Activated CD8-positive, alpha-beta memory T cell treated with anti-CD3 and anti-CD28 coated beads, Interleukin-2, amount 50 U/mL, for 24 hours (primary cell): Measurements from ENCODE around the gene STARD13.

Experiments used
- DNase-seq: peaks from one replicate; pipeline ENCODE4 v3.0.0-alpha.2; 2020; ENCODE audit errors: extremely low read depth

Gene STARD13

DNA sequence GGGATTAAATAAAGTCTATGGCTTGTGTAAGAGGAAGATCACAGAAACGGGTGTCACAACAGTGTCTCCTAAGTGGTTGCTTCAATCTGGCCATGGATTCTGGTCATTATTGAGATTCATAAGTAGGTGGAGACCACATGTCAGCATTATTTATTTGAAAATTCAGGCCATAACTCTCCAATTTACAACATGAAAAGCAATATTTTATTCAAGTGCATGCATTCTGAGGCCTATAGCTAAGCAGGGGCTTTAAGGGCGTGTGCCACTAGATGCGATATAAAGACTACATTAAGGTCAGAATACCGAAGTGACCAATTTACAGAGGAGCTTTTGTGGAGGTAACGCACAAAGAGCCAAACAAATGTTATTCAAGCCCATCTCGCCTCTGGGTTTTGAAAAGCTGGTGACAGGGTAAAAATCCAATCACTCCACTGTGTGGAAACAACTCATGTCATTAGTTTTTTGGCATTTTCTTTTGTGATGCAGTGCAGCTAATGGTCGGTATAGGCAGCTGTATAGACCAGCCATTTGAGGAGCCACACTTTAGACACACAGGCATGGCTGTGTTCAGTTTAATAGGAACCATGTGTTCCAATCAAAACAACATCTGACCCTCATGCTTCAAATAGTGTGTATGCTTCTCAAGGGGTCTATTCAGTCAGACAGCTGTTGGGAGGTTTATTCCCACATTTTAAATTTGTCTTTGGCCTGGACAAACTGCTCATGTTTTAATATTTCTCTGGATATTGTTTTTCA lies 145.6 kb downstream of the STARD13 start:
- DNase-seq: no peak

DNA sequence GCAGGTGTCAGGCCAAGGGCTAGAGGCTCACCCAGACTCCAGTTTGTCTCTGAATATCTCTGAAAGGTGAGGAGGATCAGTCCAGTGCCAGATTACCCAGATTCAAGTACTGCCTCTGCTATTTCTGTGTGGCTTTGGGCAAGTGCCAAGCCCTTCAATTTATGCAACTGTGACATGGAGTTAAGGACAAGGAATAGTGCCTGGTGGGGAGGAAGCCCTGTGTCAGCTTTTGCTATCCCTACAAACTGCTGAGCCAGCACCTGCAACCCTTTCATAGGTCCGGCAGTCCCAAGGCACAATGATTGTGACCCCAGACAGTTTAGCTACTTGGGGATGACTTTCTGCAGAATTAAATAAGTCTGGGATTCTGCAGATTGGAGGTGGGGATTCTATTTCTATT lies 146.4 kb downstream of the STARD13 start:
- no peak for DNase-seq

GRCh38 chr13:33138441-33138840 lies 147.1 kb downstream of the STARD13 start:
- DNase-seq: no peak

DNA sequence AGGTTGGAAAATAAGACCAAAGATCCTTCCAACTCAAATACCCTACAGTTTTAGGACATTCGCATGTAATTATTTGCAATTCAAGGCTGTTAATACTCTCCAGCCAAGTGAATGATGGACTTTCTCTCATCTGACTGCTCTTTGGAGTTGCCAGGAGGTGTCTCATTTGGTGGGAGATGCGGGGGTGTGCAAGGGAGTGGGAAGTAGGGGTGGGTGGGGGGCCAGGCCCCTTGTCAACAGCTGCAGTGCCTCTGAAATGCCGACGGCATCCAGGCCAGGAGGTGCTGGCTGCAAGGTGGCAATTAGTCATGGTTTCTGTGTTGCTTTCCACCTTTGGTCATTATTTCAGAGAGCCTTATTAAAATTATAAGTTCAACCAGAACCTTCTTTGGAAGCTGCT lies 147.8 kb downstream of the STARD13 start:
- DNase-seq: no peak

GRCh38 chr13:33135097-33135496 lies 150.5 kb downstream of the STARD13 start:
- DNase-seq: no peak

GRCh38 chr13:33134213-33134612 lies 151.3 kb downstream of the STARD13 start:
- DNase-seq: no peak

DNA sequence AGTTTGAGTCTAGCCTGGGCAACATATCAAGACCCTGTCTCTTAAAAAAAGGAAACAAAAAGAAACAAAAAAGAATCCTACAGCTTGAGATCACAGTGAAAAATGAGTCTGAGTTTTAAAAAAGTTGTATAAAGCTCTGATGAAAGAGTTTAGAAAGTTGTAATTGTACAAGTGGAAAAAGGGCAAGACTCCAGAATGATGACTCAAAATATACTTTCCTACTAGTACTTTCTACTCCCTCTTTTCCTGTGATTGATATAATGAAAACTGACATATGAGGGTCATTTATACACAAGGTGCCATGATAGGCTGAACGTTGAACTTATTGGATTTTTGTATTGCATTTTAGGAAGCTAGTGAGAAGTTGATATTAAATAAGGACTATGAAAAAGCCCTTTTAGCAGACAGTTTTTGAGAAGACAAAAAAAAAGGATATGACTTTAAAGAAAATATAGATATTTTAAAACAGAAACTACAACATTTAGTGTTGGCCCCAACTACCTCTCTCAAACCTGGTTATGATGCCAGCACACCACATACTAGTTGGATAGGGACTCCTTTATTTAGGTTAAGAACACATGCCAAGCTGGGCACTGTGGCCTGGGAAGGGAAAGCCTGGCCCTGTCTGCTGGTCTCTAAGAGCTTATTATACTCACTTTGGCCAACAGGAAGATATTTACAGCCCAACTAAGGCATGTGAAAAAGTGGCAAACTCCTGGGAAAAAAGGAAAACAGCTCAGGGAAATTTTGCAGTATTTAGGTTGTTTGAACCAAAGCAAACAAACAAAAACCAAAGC lies 152.7 kb downstream of the STARD13 start:
- DNase-seq: no peak

DNA sequence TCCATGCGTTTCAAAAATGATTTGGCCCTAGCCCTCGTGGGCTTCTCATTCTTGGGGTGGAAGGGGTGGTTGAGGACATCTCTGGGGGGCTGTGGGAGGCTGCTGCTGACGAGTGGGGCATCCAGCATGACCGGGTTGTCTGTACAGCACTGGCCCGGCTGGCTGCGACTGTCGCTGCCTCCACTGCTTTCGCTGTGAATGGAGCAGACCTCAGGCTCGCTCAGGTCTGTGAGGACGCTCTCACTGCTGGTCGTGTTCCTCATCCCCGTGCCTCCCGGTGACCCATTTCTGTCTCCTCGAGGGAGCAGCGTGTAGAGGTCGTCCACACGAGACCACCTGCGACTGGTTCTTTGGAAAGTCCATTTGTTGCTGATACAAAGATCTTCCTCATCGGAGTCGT lies 155.7 kb downstream of the STARD13 start:
- no peak for DNase-seq

GRCh38 chr13:33129094-33129832 lies 156.3 kb downstream of the STARD13 start:
- DNase-seq: no peak

DNA sequence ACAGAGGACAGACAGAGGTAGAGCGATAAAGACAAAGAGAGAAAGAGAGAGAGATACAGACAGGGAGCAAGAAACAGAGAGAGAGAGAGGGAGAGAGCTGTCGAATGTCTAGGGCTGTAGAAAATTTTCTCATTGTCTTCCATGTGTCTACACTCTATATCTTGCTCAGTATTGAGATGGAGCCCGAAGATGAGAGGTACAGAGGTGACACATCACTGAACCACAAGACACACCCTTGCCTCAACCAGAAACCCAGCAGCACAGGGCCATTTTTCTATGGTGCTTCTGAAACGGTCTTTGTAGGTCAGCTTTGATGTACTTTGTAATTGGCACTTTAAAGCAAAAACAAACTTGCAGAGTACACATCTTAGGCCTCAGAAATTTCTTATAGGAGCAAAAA lies 157.4 kb downstream of the STARD13 start:
- no peak for DNase-seq

DNA sequence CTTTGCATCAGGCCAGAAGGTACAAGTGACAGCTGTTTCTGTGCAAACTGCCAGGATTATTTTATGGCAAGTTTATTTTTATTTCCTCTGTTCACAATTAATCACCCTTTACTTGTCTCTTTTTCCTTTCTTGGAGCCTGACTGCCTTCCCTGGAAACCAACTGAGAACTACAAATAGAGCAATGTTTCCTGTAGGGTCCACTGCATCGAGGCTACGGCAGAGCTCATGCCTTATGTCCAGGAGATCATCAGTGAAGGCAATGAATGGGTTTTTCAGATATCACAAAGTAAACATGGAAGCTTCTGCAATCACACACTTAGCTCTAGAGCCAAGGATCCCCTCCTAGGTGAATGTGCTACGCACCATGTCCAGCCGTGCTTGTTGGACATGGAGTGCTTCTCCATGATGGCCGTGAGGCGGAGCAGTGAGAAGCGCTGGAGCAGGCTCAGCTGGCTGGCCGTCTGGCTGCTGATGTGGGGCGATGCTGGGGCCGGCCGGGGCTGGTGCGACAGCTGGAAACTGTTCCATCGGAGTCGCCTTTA lies 158.5 kb downstream of the STARD13 start:
- no peak for DNase-seq

GRCh38 chr13:33125821-33126570 lies 159.6 kb downstream of the STARD13 start:
- no peak for DNase-seq

- DNase-seq: no peak
These were observed 162.3 kb downstream of the STARD13 start for GRCh38 chr13:33123066-33123859.

GRCh38 chr13:33119856-33120543 lies 165.6 kb downstream of the STARD13 start:
- no peak for DNase-seq

- no peak for DNase-seq
These were observed 166.4 kb downstream of the STARD13 start for GRCh38 chr13:33119022-33119781.

GRCh38 chr13:33116321-33117010 lies 169.1 kb downstream of the STARD13 start:
- no peak for DNase-seq

GRCh38 chr13:33115274-33115673 lies 170.3 kb downstream of the STARD13 start:
- DNase-seq: no peak

DNA sequence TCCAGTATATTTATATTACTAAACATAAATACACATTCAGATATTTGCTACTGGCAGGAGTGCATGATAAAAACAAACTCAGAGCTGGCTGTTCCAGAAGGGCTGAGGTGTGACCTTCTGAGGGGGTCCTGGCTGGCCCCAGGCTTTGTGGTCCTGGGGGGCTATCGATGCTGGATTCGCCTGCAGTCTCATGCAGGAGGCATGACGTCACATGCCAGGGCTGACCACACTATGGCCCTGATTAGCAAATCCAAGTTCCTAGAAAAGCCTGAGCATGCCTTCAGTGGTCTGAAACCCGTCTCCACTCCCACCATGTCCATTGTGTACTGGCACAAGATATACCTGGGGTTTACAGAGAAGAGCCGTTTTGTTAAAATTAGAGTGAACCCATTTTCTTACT lies 171.4 kb downstream of the STARD13 start:
- DNase-seq: no peak

DNA sequence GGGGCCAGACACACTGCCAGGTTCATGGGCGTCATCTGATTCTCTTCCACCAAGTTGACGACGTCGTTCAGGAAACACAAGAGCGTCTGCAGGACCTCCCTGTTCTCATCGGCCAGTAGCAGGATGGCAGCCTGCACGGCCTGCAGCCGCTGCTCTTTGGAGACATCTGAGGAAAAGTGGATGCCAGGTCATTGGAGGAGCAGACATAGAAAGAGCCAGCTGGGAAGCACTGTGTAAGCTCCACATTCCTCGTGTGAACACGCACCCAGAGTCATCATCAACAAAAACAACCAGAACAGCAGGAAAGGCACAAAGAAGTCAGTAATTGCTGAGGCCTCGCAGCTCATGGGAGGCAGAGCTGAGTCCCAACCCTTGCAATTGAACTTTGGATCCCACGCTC lies 172.8 kb downstream of the STARD13 start:
- no peak for DNase-seq
